T-helper 1 cell treated with Interleukin-12 subunit alpha and Interleukin-12 subunit beta and Interleukin-4 antibody, amounts not matched to agents 30 ng/mL and 1 ng/mL, for 36 hours (primary cell): ENCODE measurements around the gene WNK1. TPM values are rescaled to one million over a fixed set of nuclear protein-coding genes. Genes with fewer than 3 reads are reported as not detected.

Source experiments
- intact Hi-C: fragments of 100-400 bp; cut with micrococcal nuclease; formaldehyde crosslinking; loops from one replicate; pipeline ENCODE4 v1.15.1; 2024
- total RNA-seq: library from RNA; stranded (reverse); gene quantifications from 2 replicates; pipeline ENCODE4 v1.2.3, GENCODE V29; 2022

Gene WNK1
- total RNA-seq, 1 donor from 2014 or later = 182 TPM

- intact Hi-C loops = no loop called here
Observed at GRCh38 chr12:938810-939209, 186.4 kb downstream of the WNK1 start.

- intact Hi-C loops = no loop called here
Observed at GRCh38 chr12:943051-943450, 190.7 kb downstream of the WNK1 start.

GRCh38 chr12:944211-944610 lies 191.8 kb downstream of the WNK1 start:
- intact Hi-C loops = no loop called here

- intact Hi-C loops = loop anchor here (5.0 kb wide), 2 partner anchors 39 to 146 kb away; no protein-coding TSS in a partner anchor
Observed at GRCh38 chr12:946212-946611, 193.8 kb downstream of the WNK1 start.

- intact Hi-C loops = loop anchor here (5.0 kb wide), 2 partner anchors 39 to 146 kb away; no protein-coding TSS in a partner anchor
Observed at GRCh38 chr12:946631-947030, 194.3 kb downstream of the WNK1 start.

GRCh38 chr12:948238-948637 lies 195.9 kb downstream of the WNK1 start:
- intact Hi-C loops = loop anchor here (2.0 to 5.0 kb wide), 5 partner anchors 41 to 743 kb away; partner anchors contain the start of genes ADIPOR2 and B4GALNT3

GRCh38 chr12:949453-950191 lies 197.2 kb downstream of the WNK1 start, which contains the start of gene RAD52:
TSS of gene RAD52 (minus strand) at chr12:949694. CDS start at chr12:933058, 16,636 bp downstream.
- intact Hi-C loops = loop anchor here (1.0 to 5.0 kb wide), 13 partner anchors 42 to 741 kb away; partner anchors contain the start of genes ADIPOR2, B4GALNT3, CCDC77 and ERC1

GRCh38 chr12:951176-951575 lies 198.8 kb downstream of the WNK1 start:
- intact Hi-C loops = no loop called here

- intact Hi-C loops = no loop called here
Observed at GRCh38 chr12:953776-954175, 201.4 kb downstream of the WNK1 start.

- intact Hi-C loops = no loop called here
Observed at GRCh38 chr12:954741-955140, 202.4 kb downstream of the WNK1 start.

- intact Hi-C loops = no loop called here
Observed at GRCh38 chr12:955939-956338, 203.6 kb downstream of the WNK1 start.

GRCh38 chr12:958588-959123 lies 206.3 kb downstream of the WNK1 start:
- intact Hi-C loops = no loop called here

Other genes starting within 250 kb of the WNK1 start
- 16.0 and 17.2 TPM in 2 replicates for gene NINJ2, start 89.1 kb upstream of the WNK1 start, total RNA-seq
- 13.8 and 17.7 TPM in 2 replicates for gene RAD52, start 197.1 kb downstream of the WNK1 start, total RNA-seq
- gene ERC1, start 238.6 kb downstream of the WNK1 start, total RNA-seq = 37.8 and 41.0 TPM in 2 replicates